HL-60 (cell line): ENCODE measurements around the gene ABAT.

Experiments
- DNase-seq, 2 experiments: peaks; one replicate each; pipeline ENCODE4 v3.0.0-alpha.2; 2010 to 2020; ENCODE audit warnings: low read depth in 1 of 2, low spot score in 1 of 2
- H3K27ac ChIP-seq: fragments of 250-450 bp; sonication (Bioruptor Pico); replicated peaks from 2 replicates; pipeline ENCODE4 v1.5.1; 2020; ENCODE audit warnings: mild to moderate bottlenecking, moderate library complexity
- H3K27me3 ChIP-seq: fragments of 250-450 bp; sonication (Bioruptor Pico); 2 replicates; pipeline ENCODE4 v1.5.1; 2021; ENCODE audit warnings: mild to moderate bottlenecking, moderate library complexity; ENCODE audit not compliant: insufficient read depth, poor library complexity, severe bottlenecking
- H3K4me3 ChIP-seq: replicated peaks from 2 replicates; pipeline ENCODE4 v1.5.1; 2011; ENCODE audit warnings: mild to moderate bottlenecking, control low read depth, low read length; ENCODE audit not compliant: insufficient read depth
- CTCF ChIP-seq: IDR thresholded peaks from one replicate; pipeline ENCODE4 v1.5.1; 2011; ENCODE audit warnings: low read length, control low read depth, inconsistent platforms; ENCODE audit not compliant: insufficient read depth
- GABPA ChIP-seq: IDR thresholded peaks from 2 replicates; pipeline ENCODE4 v1.6.1; 2012; ENCODE audit warnings: low read depth
- POLR2AphosphoS5 ChIP-seq: IDR thresholded peaks from 2 replicates; pipeline ENCODE4 v1.6.1; 2012; ENCODE audit warnings: low read depth
- REST ChIP-seq: IDR thresholded peaks from 2 replicates; pipeline ENCODE4 v1.6.1; 2012; ENCODE audit warnings: low read depth; ENCODE audit not compliant: insufficient replicate concordance
- SPI1 ChIP-seq: IDR thresholded peaks from 2 replicates; pipeline ENCODE4 v1.6.1; 2012; ENCODE audit warnings: low read depth, mild to moderate bottlenecking, borderline replicate concordance

The ABAT gene

GRCh38 chr16:8716592-8716991, 42.2 kb downstream of the ABAT start:
- H3K27me3 ChIP-seq = no peaks in the 10 kb centered on the region
- H3K4me3 ChIP-seq = no peak overlapping the region
- no peak overlapping the region for H3K27ac ChIP-seq
- TF ChIP-seq SPI1 = no peak
- no peak for TF ChIP-seq CTCF
- TF ChIP-seq GABPA = no peak
- no peak for TF ChIP-seq REST
- no peak for TF ChIP-seq POLR2AphosphoS5
- no peak for DNase-seq

GRCh38 chr16:8717469-8717868, 43.1 kb downstream of the ABAT start:
- H3K27me3 ChIP-seq = no peaks in the 10 kb centered on the region
- DNase-seq = no peak
- H3K4me3 ChIP-seq = no peak overlapping the region
- no peak for TF ChIP-seq REST
- TF ChIP-seq GABPA = no peak
- no peak for TF ChIP-seq CTCF
- no peak for TF ChIP-seq SPI1
- no peak for TF ChIP-seq POLR2AphosphoS5
- H3K27ac ChIP-seq = no peak overlapping the region

- H3K4me3 ChIP-seq = no peak overlapping the region
- no peak for DNase-seq
- H3K27ac ChIP-seq = no peak overlapping the region
- no peaks in the 10 kb centered on the region for H3K27me3 ChIP-seq
- TF ChIP-seq SPI1 (no peak), GABPA (no peak), POLR2AphosphoS5 (no peak), CTCF (no peak), REST (no peak)
Observed at GRCh38 chr16:8717892-8718415, 43.5 kb downstream of the ABAT start.
